HL-60 (cell line): ENCODE results near the gene SLC16A6.
"Not testable (repeated sequence)": the region's sequence is repeated elsewhere in the genome, so short reads cannot be mapped to it uniquely, and the experiment has no call there.

ENCODE experiments used
- CTCF ChIP-seq: IDR thresholded peaks from one replicate; pipeline ENCODE4 v1.5.1; 2011; ENCODE audit warnings: low read length, control low read depth, inconsistent platforms; ENCODE audit not compliant: insufficient read depth
- GABPA ChIP-seq: IDR thresholded peaks from 2 replicates; pipeline ENCODE4 v1.6.1; 2012; ENCODE audit warnings: low read depth
- POLR2AphosphoS5 ChIP-seq: IDR thresholded peaks from 2 replicates; pipeline ENCODE4 v1.6.1; 2012; ENCODE audit warnings: low read depth
- REST ChIP-seq: IDR thresholded peaks from 2 replicates; pipeline ENCODE4 v1.6.1; 2012; ENCODE audit warnings: low read depth; ENCODE audit not compliant: insufficient replicate concordance
- SPI1 ChIP-seq: IDR thresholded peaks from 2 replicates; pipeline ENCODE4 v1.6.1; 2012; ENCODE audit warnings: low read depth, mild to moderate bottlenecking, borderline replicate concordance

- TF ChIP-seq GABPA, CTCF, POLR2AphosphoS5, REST, SPI1: not testable (repeated sequence)
Measured at GRCh38 chr17:68263101-68263681, 27.7 kb downstream of the SLC16A6 start.
